Kidney glomerular epithelial cell (primary cell): ENCODE measurements around the gene CCM2.
"Not testable (repeated sequence)": the region's sequence is repeated elsewhere in the genome, so short reads cannot be mapped to it uniquely, and the experiment has no call there.

Experiments used
- DNase-seq: peaks from one replicate; lab custom pipeline; 2025; lab: John Stamatoyannopoulos, UW

Gene CCM2

DNA sequence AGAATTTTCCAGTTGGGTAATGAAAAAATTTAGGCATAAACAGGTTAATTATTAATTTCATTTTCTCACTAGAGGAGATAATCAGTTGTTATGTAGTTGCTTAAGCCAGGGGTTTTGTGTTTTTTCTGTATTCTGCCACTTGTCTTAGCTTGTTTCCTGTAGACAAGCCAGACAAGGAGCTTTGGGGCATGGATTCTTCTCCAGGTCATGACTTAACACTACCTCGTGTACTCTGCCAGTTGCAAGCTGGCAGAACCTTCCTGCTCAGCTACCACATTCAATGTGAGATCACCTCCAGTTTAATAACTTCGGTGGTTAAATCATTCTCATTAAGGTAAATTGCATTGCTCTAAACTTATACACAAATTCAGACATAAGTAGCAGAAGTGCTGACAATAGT, 1.8 kb downstream of the CCM2 start:
- DNase-seq, result no peak

DNA sequence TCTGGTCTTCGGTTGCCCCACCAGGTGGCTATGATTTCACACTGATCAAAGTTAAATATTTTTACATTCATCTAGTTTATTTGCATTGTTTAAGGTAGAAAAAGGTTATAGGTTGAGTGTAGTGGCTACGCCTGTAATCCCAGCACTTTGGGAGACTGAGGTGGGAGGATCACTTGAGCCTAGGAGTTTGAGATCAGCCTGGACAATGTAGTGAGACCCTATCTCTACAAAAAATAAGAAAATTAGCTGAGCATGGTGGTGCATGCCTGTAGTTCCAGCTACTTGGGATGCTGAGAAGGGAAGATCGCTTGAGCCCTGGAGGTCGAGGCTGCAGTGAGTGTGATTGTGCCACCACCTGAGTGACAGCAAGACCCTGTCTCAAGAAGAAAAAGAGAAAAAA, 3.8 kb downstream of the CCM2 start:
- no peak for DNase-seq

DNA sequence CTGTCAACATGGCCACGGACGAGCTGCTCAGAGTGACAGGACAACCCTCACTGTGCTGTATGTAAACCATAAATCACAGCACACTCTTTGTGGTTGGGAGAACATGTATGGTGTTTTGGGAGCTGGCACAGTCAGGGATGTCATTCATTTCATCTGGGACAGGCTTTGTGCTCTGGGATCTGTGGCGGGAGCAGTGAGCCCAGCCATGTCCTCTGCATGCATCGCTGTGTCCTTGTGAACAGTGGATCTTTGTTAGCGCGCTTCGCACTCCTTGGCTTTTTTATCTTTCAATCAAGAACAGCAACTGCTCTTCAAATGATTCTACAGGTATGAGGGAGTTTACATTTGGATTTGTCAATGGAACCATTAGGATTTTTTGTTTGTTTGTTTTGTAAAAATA, 7.1 kb downstream of the CCM2 start:
- no peak for DNase-seq

DNA sequence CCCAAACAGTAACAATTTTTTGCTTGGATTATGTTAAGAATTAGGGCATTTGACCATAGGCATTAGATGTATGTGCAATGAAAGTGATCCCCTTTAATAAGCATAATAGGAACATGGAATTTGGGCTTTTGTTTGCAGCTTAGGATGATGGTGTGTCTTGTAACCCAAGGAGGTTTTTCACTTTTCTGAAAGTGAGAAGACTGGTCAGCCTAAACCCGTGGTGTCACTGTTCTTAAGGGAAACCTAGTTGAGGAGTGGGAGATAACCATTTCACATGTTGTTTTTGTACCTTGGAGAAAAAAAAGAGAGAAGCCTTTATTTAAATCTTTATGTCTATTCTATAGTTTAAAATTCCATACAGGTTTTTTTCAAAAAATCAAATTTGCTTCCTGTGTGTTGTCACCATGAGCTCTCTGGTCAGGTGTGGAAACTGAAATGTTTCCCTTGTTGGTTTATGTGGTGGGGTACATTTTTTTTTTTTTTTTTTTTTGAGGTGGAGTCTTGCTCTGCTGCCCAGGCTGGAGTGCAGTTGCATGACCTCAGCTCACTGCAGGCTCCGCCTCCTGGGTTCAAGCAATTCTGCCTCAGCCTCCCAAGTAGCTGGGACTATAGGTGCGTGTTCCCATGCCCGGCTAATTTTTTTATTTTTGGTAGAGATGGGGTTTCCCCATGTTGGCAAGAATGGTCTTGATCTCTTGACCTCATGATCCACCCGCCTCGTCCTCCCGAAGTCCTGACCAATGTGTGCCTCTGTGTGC, 7.7 kb downstream of the CCM2 start:
- no peak for DNase-seq

DNA sequence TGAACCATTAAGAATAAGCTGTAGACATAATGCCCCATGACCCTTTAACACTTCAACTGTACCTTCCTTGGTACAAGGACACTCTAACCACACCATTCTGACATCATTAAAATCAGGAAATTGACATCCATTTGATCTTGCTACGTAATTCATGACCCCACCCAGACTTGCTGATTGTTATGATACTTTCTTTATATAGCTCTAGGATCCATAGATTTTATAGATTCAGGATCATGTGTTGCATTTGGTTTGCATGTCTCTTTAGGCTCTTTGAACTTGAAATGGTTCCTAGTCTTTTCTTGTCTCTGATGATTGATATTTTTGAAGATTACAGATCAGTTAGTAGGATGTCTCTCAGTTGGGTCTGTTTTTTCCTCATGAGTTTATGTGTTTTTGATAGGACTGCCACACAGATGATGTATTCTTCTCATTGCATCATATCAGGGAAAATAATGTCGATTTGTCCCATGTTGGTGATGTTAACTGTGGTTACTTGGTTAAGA, 13.5 kb downstream of the CCM2 start:
- DNase-seq, result no peak

GRCh38 chr7:45015313-45015712, 15.3 kb downstream of the CCM2 start:
- DNase-seq, result no peak

GRCh38 chr7:45017253-45017652, 17.3 kb downstream of the CCM2 start:
- DNase-seq, result no peak

DNA sequence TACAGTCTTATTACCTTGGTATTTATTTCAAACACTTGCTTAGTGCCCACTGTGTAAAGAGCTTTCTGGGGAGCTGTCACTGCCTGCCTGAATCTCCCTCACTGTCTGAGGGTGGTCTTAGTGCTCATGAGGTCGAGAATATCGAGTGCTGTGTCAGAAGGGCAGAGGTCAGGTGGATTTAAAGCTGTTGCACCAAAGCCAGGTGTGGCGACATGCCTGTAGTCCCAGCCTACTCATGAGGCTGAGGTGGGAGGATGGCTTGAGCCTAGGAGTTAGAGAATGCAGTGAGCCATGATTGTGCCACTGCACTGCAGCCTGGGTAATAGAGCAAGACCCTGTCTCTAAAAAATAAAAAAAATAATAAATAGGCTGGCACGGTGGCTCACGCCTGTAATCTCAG, 20.9 kb downstream of the CCM2 start:
- no peak for DNase-seq

- peak; percentile 72 for DNase-seq
Measured at GRCh38 chr7:45021604-45022296, 21.7 kb downstream of the CCM2 start.

- DNase-seq, result no peak
Measured at GRCh38 chr7:45024126-45024744, 24.2 kb downstream of the CCM2 start.

DNA sequence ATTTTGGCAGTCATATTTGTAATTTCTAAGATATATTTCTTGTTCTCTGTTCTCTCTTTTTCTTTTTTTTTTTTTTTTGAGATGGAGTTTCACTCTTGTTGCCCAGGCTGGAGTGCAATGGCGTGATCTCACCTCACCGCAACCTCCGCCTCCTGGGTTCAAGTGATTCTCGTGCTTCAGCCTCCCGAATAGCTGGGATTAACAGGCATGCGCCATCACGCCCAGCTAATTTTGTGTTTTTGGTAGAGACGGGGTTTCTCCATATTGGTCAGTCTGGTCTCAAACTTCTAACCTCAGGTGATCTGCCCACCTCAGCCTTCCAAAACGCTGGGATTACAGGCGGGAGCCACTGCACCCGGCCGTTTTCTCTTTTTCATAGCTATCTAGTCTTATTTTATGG, 25.5 kb downstream of the CCM2 start:
- DNase-seq, result not testable (repeated sequence)

DNA sequence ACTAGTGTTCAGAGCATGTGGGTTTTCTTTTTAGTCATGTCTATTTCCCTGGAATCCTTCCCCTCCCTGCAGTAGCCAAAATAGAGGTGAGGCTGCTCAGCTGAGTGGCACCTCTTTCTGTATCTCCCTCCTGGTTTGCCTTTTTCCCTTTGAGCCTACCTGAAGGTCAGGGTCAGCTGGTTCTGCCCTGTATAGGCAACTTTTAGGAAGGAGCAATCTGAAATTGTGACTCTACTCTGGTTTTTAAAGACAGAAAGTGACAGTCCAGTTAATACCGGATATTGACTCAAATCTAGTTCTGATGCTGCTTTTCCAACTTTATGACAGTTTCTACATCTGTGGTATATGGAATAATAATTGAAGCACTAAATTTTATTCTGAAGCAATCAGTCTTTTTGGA, 26.0 kb downstream of the CCM2 start:
- no peak for DNase-seq

GRCh38 chr7:45026984-45027773, 27.2 kb downstream of the CCM2 start:
- no peak for DNase-seq

- DNase-seq, result no peak
Measured at GRCh38 chr7:45027774-45028114, 27.7 kb downstream of the CCM2 start.

- no peak for DNase-seq
Measured at GRCh38 chr7:45028138-45028919, 28.3 kb downstream of the CCM2 start.

DNA sequence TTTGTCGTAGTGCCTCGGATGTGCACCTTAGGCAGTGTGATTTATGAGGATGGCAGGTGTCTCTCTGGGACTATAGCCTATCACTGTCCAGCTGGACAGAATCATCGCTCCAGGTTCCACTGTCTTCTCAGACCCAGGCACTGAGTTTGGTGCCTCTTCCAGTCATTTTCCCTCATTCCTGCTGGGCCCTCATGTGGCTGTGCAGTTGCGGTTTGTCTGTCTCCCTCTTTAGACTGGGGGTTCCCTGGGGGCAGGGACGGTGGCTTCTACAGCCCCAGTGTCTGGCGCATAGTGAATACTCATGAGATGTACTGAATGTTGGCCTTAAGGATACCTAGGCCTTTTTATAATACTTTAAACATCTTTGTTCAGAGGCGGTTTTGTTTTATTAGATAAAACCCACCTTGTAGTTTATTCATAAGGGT, 28.9 kb downstream of the CCM2 start:
- DNase-seq, result no peak

GRCh38 chr7:45031829-45032228, 31.8 kb downstream of the CCM2 start:
- no peak for DNase-seq

DNA sequence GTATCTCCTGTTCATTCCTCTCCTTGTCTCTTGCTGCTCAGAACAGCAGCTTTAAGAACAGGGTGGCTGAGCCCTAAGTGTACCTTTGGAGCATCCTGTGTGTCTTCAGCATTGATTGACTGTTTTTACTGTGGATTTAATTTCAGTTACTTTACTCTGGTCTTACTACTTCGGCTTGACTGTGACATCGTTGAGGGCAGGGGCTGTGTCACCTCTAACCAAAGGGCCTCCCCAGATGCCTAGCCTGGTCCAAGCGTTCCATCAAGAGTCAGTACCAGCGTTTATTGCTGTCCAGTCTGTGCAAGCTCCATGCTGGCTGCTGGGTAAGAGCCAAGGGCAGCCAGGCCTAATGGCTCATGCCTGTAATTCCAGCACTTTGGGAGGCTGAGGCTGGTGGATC, 32.4 kb downstream of the CCM2 start:
- no peak for DNase-seq

- DNase-seq, result peak; percentile 47
Measured at GRCh38 chr7:45033261-45033930, 33.4 kb downstream of the CCM2 start.

GRCh38 chr7:45033931-45034290, 33.9 kb downstream of the CCM2 start:
- DNase-seq, result no peak

GRCh38 chr7:45034710-45035109, 34.7 kb downstream of the CCM2 start:
- not testable (repeated sequence) for DNase-seq
